Subcutaneous adipose tissue (tissue), 4 donors: Measurements from ENCODE around the gene PIGBOS1. TPM values are rescaled to one million over a fixed set of nuclear protein-coding genes. Genes with fewer than 3 reads are reported as not detected.

Source experiments
- CTCF ChIP-seq: fragments of 450-650 bp; IDR thresholded peaks from one replicate; pipeline ENCODE4 v1.5.1; 2016; ENCODE audit warnings: low read depth, mild to moderate bottlenecking, control low read depth, antibody characterized with exemption, moderate library complexity
- total RNA-seq, 4 donors: library from RNA; depleted of rRNA; stranded (reverse); fragments of >200 nt; gene quantifications; one replicate each; pipeline ENCODE4 v1.1.0, GENCODE V29; 2016

The PIGBOS1 gene
- total RNA-seq, 4 donors from 2014 or later = 5.9 to 39.7 (median 14.7) TPM

GRCh38 chr15:55277116-55277564, 41.8 kb downstream of the PIGBOS1 start:
- no peak for TF ChIP-seq CTCF

DNA sequence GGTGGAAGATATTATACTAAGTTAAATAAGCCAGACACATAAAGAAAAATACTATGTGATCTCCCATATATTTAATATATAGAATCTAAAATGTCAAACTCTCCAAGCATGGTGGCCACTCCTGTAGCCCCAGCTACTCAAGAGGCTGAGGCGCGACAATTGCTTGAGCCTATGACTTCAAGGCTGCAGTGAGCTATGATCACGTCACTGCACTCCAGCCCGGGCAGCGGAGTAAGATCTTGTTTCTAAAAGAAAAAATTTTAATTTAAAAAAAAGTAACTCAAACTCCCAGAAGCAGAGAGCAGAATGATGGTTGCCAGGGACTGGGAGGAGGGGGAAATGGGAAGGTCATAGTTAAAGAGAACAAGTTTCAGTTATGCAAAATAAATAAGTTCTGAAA, 42.6 kb downstream of the PIGBOS1 start:
- no peak for TF ChIP-seq CTCF

- no peak for TF ChIP-seq CTCF
Measured at GRCh38 chr15:55270291-55270690, 48.6 kb downstream of the PIGBOS1 start.

DNA sequence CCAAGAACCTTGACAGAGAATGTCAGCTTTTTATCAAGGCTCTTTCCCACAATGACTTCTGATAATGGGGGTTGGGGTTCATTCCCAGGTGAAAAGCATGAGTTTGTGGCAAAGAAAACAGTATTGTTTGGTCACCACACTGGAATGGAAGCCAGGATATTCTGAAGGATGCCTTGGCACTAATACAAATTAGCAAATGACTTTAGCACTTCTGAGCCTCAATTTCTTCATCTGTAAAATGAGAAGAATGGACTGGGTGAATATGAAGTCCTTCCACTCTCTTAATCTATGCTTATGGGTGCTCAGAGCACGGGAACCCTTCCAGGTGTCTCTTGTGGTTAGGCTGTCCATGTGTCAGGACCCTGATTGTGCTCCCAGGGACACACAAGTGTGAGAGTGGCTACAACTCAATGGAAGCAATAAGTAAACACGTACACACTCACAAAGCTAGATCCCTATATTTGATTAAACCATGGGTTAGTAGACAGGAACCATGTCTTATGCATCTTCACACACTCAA, 50.7 kb downstream of the PIGBOS1 start:
- no peak for TF ChIP-seq CTCF

- no peak for TF ChIP-seq CTCF
Measured at GRCh38 chr15:55267401-55268175, 51.3 kb downstream of the PIGBOS1 start.

Other genes with a start within 250 kb of the PIGBOS1 start
- 100 to 1,000 TPM in 1 of 4 donors, 10 to 100 TPM in 3; 53.3 to 101 (median 74.3) TPM for gene RSL24D1, start 122.2 kb downstream of the PIGBOS1 start, total RNA-seq
- gene RAB27A, start 29.3 kb downstream of the PIGBOS1 start, total RNA-seq = 10 to 100 TPM in 2 of 4 donors, 1 to 10 TPM in 2; 6.6 to 16.5 (median 10.5) TPM
- 10 to 100 TPM; 11.5 to 14.7 (median 12.8) TPM for gene PIGB, start 99 bp upstream of the PIGBOS1 start, total RNA-seq
- gene CCPG1, start 89.2 kb upstream of the PIGBOS1 start, total RNA-seq = 10 to 100 TPM; 61.2 to 97.7 (median 81.1) TPM
- 1 to 10 TPM in 3 of 4 donors, not detected in 1; 1.5 to 4.1 (median 2.0) TPM for gene PIERCE2, start 89.4 kb upstream of the PIGBOS1 start, total RNA-seq
- gene DNAAF4, start 189.1 kb upstream of the PIGBOS1 start, total RNA-seq = 1 to 10 TPM in 1 of 4 donors, under 1 TPM in 2, not detected in 1; 0.49 to 3.4 (median 0.88) TPM